DND-41 (cell line): ENCODE results near the gene STRIP1.

Source experiments
- ATAC-seq: fragments of 200-7000 bp; cut with Tn5 transposase; 3 replicates; pipeline ENCODE4 v1.9.1; 2021; ENCODE audit warnings: low read depth; ENCODE audit not compliant: insufficient read depth
- DNase-seq: peaks from one replicate; pipeline ENCODE4 v3.0.0-alpha.2; 2020
- H2AFZ ChIP-seq: 2 replicates; pipeline ENCODE4 v1.6.0; 2012; ENCODE audit warnings: low read depth, low read length
- H3K27ac ChIP-seq: 2 replicates; pipeline ENCODE4 v1.5.1; 2012; ENCODE audit warnings: low read length, inconsistent platforms
- H3K27me3 ChIP-seq: fragments of 200-600 bp; sonication (generic); 2 replicates; pipeline ENCODE4 v1.6.0; 2012; ENCODE audit warnings: low read length, mild to moderate bottlenecking, inconsistent platforms; ENCODE audit not compliant: insufficient read depth, poor library complexity
- H3K36me3 ChIP-seq: 2 replicates; pipeline ENCODE4 v1.5.1; 2012; ENCODE audit warnings: low read length, inconsistent platforms; ENCODE audit not compliant: insufficient read depth
- H3K4me1 ChIP-seq: 2 replicates; pipeline ENCODE4 v1.5.1; 2012; ENCODE audit warnings: mild to moderate bottlenecking, low read length; ENCODE audit not compliant: insufficient read depth
- H3K4me2 ChIP-seq: 2 replicates; pipeline ENCODE4 v1.6.0; 2012; ENCODE audit warnings: mild to moderate bottlenecking, moderate library complexity, low read length, inconsistent platforms; ENCODE audit not compliant: insufficient read depth
- H3K4me3 ChIP-seq, 2 experiments: fragments of 200-600 bp in 1 of 2; shearing (Covaris generic) in 1 of 2; 2 replicates each; pipeline ENCODE4 v1.5.1; 2012 to 2016; ENCODE audit warnings: inconsistent platforms in 2 of 2, low read length in 2 of 2, mild to moderate bottlenecking in 2 of 2, low read depth in 1 of 2, moderate library complexity in 1 of 2
- H3K79me2 ChIP-seq: 2 replicates; pipeline ENCODE4 v1.6.0; 2012; ENCODE audit warnings: low read length, inconsistent platforms; ENCODE audit not compliant: insufficient read depth
- H3K9ac ChIP-seq: 2 replicates; pipeline ENCODE4 v1.6.0; 2012; ENCODE audit warnings: low read depth, mild to moderate bottlenecking, inconsistent platforms, low read length, moderate library complexity
- H3K9me3 ChIP-seq: 2 replicates; pipeline ENCODE4 v1.5.1; 2012; ENCODE audit warnings: low read length, moderate library complexity, mild to moderate bottlenecking, inconsistent platforms; ENCODE audit not compliant: insufficient read depth, severe bottlenecking
- H4K20me1 ChIP-seq: 2 replicates; pipeline ENCODE4 v1.6.0; 2012; ENCODE audit warnings: low read length; ENCODE audit not compliant: insufficient read depth
- EZH2 ChIP-seq: IDR thresholded peaks from 3 replicates; pipeline ENCODE4 v1.6.1; 2012; ENCODE audit warnings: borderline replicate concordance, low read depth, mild to moderate bottlenecking, moderate library complexity, low read length, inconsistent platforms; ENCODE audit not compliant: severe bottlenecking
- TF ChIP-seq, protein P1 (sequence below): IDR thresholded peaks from 2 replicates; pipeline ENCODE4 v1.5.1; 2012; ENCODE audit warnings: borderline replicate concordance, low read length, moderate library complexity, mild to moderate bottlenecking; ENCODE audit not compliant: poor library complexity, severe bottlenecking; ENCODE audit errors: extremely low read depth

The STRIP1 gene

DNA sequence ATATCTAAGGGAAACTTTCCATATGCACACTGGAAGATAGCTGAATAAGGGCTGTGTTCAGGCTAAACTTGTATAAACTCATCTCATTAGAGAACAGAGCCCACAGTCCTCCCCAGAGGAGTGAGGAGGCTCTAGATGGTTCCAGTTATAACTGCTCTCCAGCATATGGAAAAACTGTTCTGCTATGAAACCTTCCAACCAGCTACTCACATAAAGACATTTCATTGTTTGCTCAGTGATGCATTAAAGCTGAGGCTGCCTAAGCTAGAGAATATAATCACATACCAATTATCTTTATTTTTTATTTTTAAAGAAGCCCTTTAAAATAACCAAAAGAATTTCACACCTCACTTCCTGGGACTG is 36.6 kb upstream of the STRIP1 start:
- no peak overlapping the region for H3K27ac ChIP-seq
- H4K20me1 ChIP-seq: peaks cover 6% of the 10 kb centered on the region; the same call in 1 of the 2 replicates
- H3K4me2 ChIP-seq: no peak overlapping the region
- H3K9ac ChIP-seq: no peak overlapping the region
- no peaks in the 10 kb centered on the region for H3K9me3 ChIP-seq
- ATAC-seq: no peak
- H3K27me3 ChIP-seq: no peaks in the 10 kb centered on the region
- H3K4me3 ChIP-seq: no peak overlapping the region
- TF ChIP-seq, protein P1, sequence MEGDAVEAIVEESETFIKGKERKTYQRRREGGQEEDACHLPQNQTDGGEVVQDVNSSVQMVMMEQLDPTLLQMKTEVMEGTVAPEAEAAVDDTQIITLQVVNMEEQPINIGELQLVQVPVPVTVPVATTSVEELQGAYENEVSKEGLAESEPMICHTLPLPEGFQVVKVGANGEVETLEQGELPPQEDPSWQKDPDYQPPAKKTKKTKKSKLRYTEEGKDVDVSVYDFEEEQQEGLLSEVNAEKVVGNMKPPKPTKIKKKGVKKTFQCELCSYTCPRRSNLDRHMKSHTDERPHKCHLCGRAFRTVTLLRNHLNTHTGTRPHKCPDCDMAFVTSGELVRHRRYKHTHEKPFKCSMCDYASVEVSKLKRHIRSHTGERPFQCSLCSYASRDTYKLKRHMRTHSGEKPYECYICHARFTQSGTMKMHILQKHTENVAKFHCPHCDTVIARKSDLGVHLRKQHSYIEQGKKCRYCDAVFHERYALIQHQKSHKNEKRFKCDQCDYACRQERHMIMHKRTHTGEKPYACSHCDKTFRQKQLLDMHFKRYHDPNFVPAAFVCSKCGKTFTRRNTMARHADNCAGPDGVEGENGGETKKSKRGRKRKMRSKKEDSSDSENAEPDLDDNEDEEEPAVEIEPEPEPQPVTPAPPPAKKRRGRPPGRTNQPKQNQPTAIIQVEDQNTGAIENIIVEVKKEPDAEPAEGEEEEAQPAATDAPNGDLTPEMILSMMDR: no peak
- no peak for DNase-seq
- no peaks in the 10 kb centered on the region for H3K4me1 ChIP-seq
- H2AFZ ChIP-seq: no peak overlapping the region
- H3K36me3 ChIP-seq: peaks cover 18% of the 10 kb centered on the region; the same call in 1 of the 2 replicates
- H3K79me2 ChIP-seq: peaks cover 70% of the 10 kb centered on the region

DNA sequence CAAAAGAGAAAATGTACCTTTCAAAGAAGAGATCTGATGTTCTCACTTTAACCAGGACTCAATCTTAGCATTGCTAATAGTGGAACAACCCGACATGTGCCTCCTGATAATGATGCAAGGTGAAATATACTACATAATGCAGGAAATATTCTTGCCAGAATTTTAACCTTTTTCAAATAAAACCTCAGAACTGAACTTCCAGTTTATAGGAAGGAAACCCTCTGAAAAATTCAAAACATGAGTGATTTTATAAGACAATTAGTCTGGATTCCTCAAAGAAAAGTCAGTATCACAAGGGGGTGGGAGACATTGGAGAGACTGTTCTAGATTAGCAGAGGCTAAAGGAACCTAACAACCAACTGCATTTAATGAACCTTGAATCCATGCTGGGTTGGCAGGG is 31.7 kb upstream of the STRIP1 start:
- Histone ChIP-seq H3K79me2 (peaks cover 58% of the 10 kb centered on the region), H3K4me1 (peaks cover 5% of the 10 kb centered on the region), H2AFZ (no peak overlapping the region), H3K9ac (no peak overlapping the region), H3K4me3 (no peak overlapping the region), H3K36me3 (no peaks in the 10 kb centered on the region), H3K9me3 (no peaks in the 10 kb centered on the region), H3K27me3 (no peaks in the 10 kb centered on the region), H3K4me2 (no peak overlapping the region), H3K27ac (no peak overlapping the region), H4K20me1 (peaks cover 6% of the 10 kb centered on the region)
- TF ChIP-seq, protein P1: no peak
- no peak for TF ChIP-seq EZH2
- no peak for DNase-seq
- ATAC-seq: no peak

DNA sequence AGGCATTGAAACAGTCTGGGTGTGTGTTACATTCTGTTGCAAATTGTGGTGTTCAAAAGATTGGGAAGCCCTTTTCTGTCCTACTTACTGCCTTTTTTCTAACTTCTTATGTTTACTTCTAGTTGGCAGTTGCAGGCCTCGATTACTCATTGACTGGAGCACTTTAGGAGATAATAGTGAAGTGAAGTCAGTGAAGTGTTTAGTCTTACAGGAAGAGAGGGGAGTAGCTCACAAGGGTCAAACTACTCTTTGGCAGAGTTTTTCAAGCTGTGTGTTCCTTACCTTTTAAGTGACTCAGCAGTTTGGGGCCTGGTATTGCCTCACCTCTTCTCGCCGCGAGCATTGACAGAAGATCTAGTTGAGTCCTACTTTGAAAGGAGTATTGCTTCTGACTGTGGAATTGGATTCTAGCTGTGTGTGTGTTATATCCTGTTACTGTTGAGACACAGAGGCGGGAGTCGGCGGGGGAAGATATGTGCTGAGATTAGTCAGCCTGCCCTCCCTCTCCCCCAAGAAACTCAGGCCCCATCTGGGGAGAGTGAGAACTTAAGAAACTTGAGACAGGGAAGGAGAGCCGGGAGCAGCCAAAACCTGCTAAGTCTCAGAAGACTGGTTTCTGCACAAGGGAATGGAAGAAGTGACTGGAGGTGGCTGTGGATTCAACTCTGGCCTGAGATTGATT is 30.5 kb upstream of the STRIP1 start:
- no peak overlapping the region for H3K9ac ChIP-seq

More for the DNA sequence above, 30.5 kb upstream of the STRIP1 start:
- Histone ChIP-seq H2AFZ (no peak overlapping the region), H3K4me1 (peaks cover 5% of the 10 kb centered on the region), H3K4me3 (no peak overlapping the region), H3K9me3 (no peaks in the 10 kb centered on the region), H4K20me1 (peaks cover 6% of the 10 kb centered on the region), H3K79me2 (peaks cover 52% of the 10 kb centered on the region), H3K4me2 (no peak overlapping the region), H3K36me3 (peaks cover 5% of the 10 kb centered on the region), H3K27me3 (no peaks in the 10 kb centered on the region), H3K27ac (0 out of 2 replicates have a peak overlapping the region, but pooled peaks have one; percentile 19)
- DNase-seq: peak; percentile 42
- no peak for TF ChIP-seq EZH2
- TF ChIP-seq, protein P1: no peak
- peak; percentile 79 for ATAC-seq
